SK-N-SH (cell line): ENCODE measurements around the gene MSMP. TPM values are rescaled to one million over a fixed set of nuclear protein-coding genes. Genes with fewer than 3 reads are reported as not detected.

Source experiments
- CTCF ChIA-PET: fragments of 300-600, 350-600 bp; formaldehyde crosslinking; extraction: SDS; loops from one replicate; lab custom pipeline; 2021; lab: Yijun Ruan, JAX
- POLR2A ChIA-PET: fragments of 350-600 bp; sonication (Branson Sonifier 250); formaldehyde crosslinking; extraction: SDS; loops from one replicate; lab custom pipeline; 2020; ENCODE audit warnings: antibody characterized with exemption, inconsistent platforms; lab: Yijun Ruan, JAX
- DNase-seq: peaks from one replicate; pipeline ENCODE4 v3.0.0; 2012
- H2AFZ ChIP-seq: fragments of 200-600 bp; sonication (generic); 2 replicates; pipeline ENCODE4 v1.8.1; 2016; ENCODE audit warnings: antibody characterized with exemption, mild to moderate bottlenecking, low read depth
- H3F3A ChIP-seq: fragments of 200-600 bp; sonication (generic); replicated peaks from 2 replicates; pipeline ENCODE3; 2016; ENCODE audit warnings: antibody characterized with exemption, mild to moderate bottlenecking; ENCODE audit not compliant: insufficient read depth
- H3K27ac ChIP-seq, 2 experiments: fragments of 200-500 bp in 1 of 2; fragments of 200-600 bp in 1 of 2; sonication (Bioruptor generic) in 1 of 2; sonication (generic), shearing (Covaris generic) in 1 of 2; 2 replicates each; pipeline versions ENCODE4 v1.5.1 to v1.6.1; 2014 to 2016; ENCODE audit warnings: low read depth in 2 of 2, inconsistent platforms in 1 of 2, low read length in 1 of 2, mild to moderate bottlenecking in 1 of 2, mixed read lengths in 1 of 2
- H3K27me3 ChIP-seq: fragments of 200-600 bp; sonication (generic), shearing (Covaris generic); 2 replicates; pipeline ENCODE4 v1.6.1; 2016; ENCODE audit warnings: mixed run types; ENCODE audit not compliant: insufficient read depth
- H3K36me3 ChIP-seq, 2 experiments: fragments of 200-500 bp in 1 of 2; fragments of 200-600 bp in 1 of 2; sonication (Bioruptor generic) in 1 of 2; sonication (generic) in 1 of 2; replicated peaks in 1 of 2; 2 replicates each; pipeline versions ENCODE3 to v1.5.1; 2014 to 2016; ENCODE audit warnings: low read length in 1 of 2, mild to moderate bottlenecking in 1 of 2; ENCODE audit not compliant: insufficient read depth in 2 of 2, control insufficient read depth in 1 of 2
- H3K4me1 ChIP-seq, 2 experiments: fragments of 200-500 bp in 1 of 2; fragments of 200-600 bp in 1 of 2; sonication (Bioruptor generic) in 1 of 2; sonication (generic), shearing (Covaris generic) in 1 of 2; 2 replicates each; pipeline versions ENCODE4 v1.5.1 to v1.6.1; 2014 to 2016; ENCODE audit warnings: low read depth in 1 of 2, low read length in 1 of 2, mixed run types in 1 of 2; ENCODE audit not compliant: insufficient read depth in 2 of 2, control insufficient read depth in 1 of 2
- H3K4me2 ChIP-seq: fragments of 200-600 bp; sonication (generic), shearing (Covaris generic); 2 replicates; pipeline ENCODE4 v1.6.1; 2017; ENCODE audit warnings: mixed run types
- H3K4me3 ChIP-seq, 2 experiments: fragments of 200-500 bp in 1 of 2; fragments of 200-600 bp in 1 of 2; sonication (Bioruptor generic) in 1 of 2; sonication (generic), shearing (Covaris generic) in 1 of 2; 2 replicates each; pipeline versions ENCODE4 v1.5.1 to v1.8.1; 2014 to 2016; ENCODE audit warnings: low read depth in 2 of 2, inconsistent platforms in 1 of 2, low read length in 1 of 2, mild to moderate bottlenecking in 1 of 2, mixed read lengths in 1 of 2, moderate library complexity in 1 of 2
- H3K79me2 ChIP-seq: fragments of 200-600 bp; sonication (generic); 2 replicates; pipeline ENCODE4 v1.8.1; 2017; ENCODE audit warnings: mild to moderate bottlenecking; ENCODE audit not compliant: insufficient read depth
- H3K9ac ChIP-seq: fragments of 200-600 bp; sonication (generic); 2 replicates; pipeline ENCODE4 v1.6.1; 2017; ENCODE audit warnings: mixed run types
- H3K9me2 ChIP-seq: fragments of 200-600 bp; sonication (generic); 2 replicates; pipeline ENCODE4 v1.6.1; 2017; ENCODE audit warnings: mixed run types
- H3K9me3 ChIP-seq: fragments of 200-600 bp; sonication (generic); 2 replicates; pipeline ENCODE4 v1.6.1; 2017; ENCODE audit warnings: mixed run types, mild to moderate bottlenecking, moderate library complexity
- H4K20me1 ChIP-seq: fragments of 200-600 bp; sonication (generic); 2 replicates; pipeline ENCODE4 v1.6.1; 2017; ENCODE audit warnings: mild to moderate bottlenecking, mixed run types; ENCODE audit not compliant: insufficient read depth
- ELF1 ChIP-seq: IDR thresholded peaks from 2 replicates; pipeline ENCODE4 v1.4.0; 2012
- FOSL2 ChIP-seq: IDR thresholded peaks from 2 replicates; pipeline ENCODE4 v1.4.0; 2012; ENCODE audit warnings: low read depth, mild to moderate bottlenecking, moderate library complexity, borderline replicate concordance
- FOXM1 ChIP-seq: IDR thresholded peaks from 2 replicates; pipeline ENCODE4 v1.4.0; 2012; ENCODE audit warnings: low read depth, mild to moderate bottlenecking
- GABPA ChIP-seq: IDR thresholded peaks from 2 replicates; pipeline ENCODE4 v1.4.0; 2012; ENCODE audit warnings: low read depth, mild to moderate bottlenecking
- GATA2 ChIP-seq: sonication (generic); formaldehyde crosslinking; IDR thresholded peaks from 2 replicates; pipeline ENCODE4 v1.5.0; 2020; ENCODE audit warnings: mild to moderate bottlenecking, missing genetic modification reagents
- MEF2A ChIP-seq: IDR thresholded peaks from 2 replicates; pipeline ENCODE4 v1.4.0; 2012; ENCODE audit warnings: low read depth, borderline replicate concordance
- MXI1 ChIP-seq: IDR thresholded peaks from 2 replicates; pipeline ENCODE4 v1.6.1; 2012; ENCODE audit warnings: mild to moderate bottlenecking, low read depth, low read length, improper control_type of control experiment
- NFIC ChIP-seq: IDR thresholded peaks from 2 replicates; pipeline ENCODE4 v1.4.0; 2012; ENCODE audit warnings: borderline replicate concordance
- NRF1 ChIP-seq: IDR thresholded peaks from 2 replicates; pipeline ENCODE4 v1.6.1; 2012; ENCODE audit warnings: low read depth, mild to moderate bottlenecking, low read length
- PBX3 ChIP-seq: IDR thresholded peaks from 2 replicates; pipeline ENCODE4; 2012
- RXRA ChIP-seq: IDR thresholded peaks from 2 replicates; pipeline ENCODE4 v1.4.0; 2012; ENCODE audit warnings: low read depth, mild to moderate bottlenecking, borderline replicate concordance
- YY1 ChIP-seq: IDR thresholded peaks from 2 replicates; pipeline ENCODE4 v1.4.0; 2012; ENCODE audit warnings: low read depth, mild to moderate bottlenecking
- WGBS: methylation state at CpG from one replicate; pipeline ENCODE4 v1.1.6; 2017; ENCODE audit warnings: low lambda C conversion rate; 5-methylcytosine and 5-hydroxymethylcytosine counted together
- polyA plus RNA-seq, 3 experiments: library from polyadenylated mRNA; depleted of rRNA; stranded (reverse); fragments of >200 nt; gene quantifications; 2 replicates each; pipeline ENCODE4 v1.2.3, GENCODE V29; 2012
- TF ChIP-seq, protein P1 (sequence below): IDR thresholded peaks from 2 replicates; pipeline ENCODE4 v1.6.1; 2012; ENCODE audit warnings: mild to moderate bottlenecking, low read depth, low read length, moderate library complexity
- TF ChIP-seq, protein P2 (sequence below): fragments of 150-350 bp; IDR thresholded peaks from 2 replicates; pipeline ENCODE4 v1.6.1; 2017; ENCODE audit warnings: antibody characterized with exemption, low read length, low read depth, borderline replicate concordance
- TF ChIP-seq, protein P3 (sequence below): IDR thresholded peaks from 2 replicates; pipeline ENCODE4 v1.4.0; 2012; ENCODE audit warnings: low read depth, borderline replicate concordance

MSMP gene
- polyA plus RNA-seq, 1 of the 3 experiments (the other 2 are of a cell fraction), result 1.2 TPM

DNA sequence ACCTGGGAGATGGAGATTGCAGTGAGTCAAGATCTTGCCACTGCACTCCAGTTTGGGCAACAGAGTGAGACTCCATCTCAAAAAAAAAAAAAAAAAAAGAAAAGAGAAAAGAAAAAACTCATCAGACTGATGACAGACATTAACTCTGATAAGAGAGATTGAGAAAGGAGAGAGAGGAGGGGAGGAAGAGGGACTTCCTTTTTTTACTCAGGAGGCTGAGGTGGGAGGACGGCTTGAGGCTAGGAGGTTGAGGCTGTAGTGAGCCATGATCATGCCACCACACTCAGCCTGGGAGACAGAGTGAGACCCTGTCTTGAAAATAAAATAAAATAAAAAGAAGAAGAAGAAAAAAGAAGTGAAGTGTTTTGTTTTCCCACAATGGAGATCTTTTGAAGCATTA lies 9.7 kb upstream of the MSMP start:
- WGBS, result 95% methylated on average over 1 of the region's 1 CpG
- CTCF ChIA-PET, result no interaction called here
- no peak overlapping the region for H2AFZ ChIP-seq
- peaks cover 5% of the 10 kb centered on the region for H3F3A ChIP-seq
- no peak overlapping the region for H3K4me2 ChIP-seq
- peaks cover 3 to 4% of the 10 kb centered on the region in 2 experiments; a peak in 2 of 4 replicates for H3K4me1 ChIP-seq
- TF ChIP-seq, protein P1, sequence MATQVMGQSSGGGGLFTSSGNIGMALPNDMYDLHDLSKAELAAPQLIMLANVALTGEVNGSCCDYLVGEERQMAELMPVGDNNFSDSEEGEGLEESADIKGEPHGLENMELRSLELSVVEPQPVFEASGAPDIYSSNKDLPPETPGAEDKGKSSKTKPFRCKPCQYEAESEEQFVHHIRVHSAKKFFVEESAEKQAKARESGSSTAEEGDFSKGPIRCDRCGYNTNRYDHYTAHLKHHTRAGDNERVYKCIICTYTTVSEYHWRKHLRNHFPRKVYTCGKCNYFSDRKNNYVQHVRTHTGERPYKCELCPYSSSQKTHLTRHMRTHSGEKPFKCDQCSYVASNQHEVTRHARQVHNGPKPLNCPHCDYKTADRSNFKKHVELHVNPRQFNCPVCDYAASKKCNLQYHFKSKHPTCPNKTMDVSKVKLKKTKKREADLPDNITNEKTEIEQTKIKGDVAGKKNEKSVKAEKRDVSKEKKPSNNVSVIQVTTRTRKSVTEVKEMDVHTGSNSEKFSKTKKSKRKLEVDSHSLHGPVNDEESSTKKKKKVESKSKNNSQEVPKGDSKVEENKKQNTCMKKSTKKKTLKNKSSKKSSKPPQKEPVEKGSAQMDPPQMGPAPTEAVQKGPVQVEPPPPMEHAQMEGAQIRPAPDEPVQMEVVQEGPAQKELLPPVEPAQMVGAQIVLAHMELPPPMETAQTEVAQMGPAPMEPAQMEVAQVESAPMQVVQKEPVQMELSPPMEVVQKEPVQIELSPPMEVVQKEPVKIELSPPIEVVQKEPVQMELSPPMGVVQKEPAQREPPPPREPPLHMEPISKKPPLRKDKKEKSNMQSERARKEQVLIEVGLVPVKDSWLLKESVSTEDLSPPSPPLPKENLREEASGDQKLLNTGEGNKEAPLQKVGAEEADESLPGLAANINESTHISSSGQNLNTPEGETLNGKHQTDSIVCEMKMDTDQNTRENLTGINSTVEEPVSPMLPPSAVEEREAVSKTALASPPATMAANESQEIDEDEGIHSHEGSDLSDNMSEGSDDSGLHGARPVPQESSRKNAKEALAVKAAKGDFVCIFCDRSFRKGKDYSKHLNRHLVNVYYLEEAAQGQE, result no peak
- TF ChIP-seq GABPA (no peak), FOSL2 (no peak), ELF1 (no peak), NFIC (no peak), PBX3 (no peak), YY1 (no peak), NRF1 (no peak), MEF2A (no peak), MXI1 (no peak), GATA2 (CRISPR knock-in tag) (no peak), RXRA (no peak), FOXM1 (no peak)
- TF ChIP-seq, protein P2, sequence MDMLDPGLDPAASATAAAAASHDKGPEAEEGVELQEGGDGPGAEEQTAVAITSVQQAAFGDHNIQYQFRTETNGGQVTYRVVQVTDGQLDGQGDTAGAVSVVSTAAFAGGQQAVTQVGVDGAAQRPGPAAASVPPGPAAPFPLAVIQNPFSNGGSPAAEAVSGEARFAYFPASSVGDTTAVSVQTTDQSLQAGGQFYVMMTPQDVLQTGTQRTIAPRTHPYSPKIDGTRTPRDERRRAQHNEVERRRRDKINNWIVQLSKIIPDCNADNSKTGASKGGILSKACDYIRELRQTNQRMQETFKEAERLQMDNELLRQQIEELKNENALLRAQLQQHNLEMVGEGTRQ, result no peak
- TF ChIP-seq, protein P3, sequence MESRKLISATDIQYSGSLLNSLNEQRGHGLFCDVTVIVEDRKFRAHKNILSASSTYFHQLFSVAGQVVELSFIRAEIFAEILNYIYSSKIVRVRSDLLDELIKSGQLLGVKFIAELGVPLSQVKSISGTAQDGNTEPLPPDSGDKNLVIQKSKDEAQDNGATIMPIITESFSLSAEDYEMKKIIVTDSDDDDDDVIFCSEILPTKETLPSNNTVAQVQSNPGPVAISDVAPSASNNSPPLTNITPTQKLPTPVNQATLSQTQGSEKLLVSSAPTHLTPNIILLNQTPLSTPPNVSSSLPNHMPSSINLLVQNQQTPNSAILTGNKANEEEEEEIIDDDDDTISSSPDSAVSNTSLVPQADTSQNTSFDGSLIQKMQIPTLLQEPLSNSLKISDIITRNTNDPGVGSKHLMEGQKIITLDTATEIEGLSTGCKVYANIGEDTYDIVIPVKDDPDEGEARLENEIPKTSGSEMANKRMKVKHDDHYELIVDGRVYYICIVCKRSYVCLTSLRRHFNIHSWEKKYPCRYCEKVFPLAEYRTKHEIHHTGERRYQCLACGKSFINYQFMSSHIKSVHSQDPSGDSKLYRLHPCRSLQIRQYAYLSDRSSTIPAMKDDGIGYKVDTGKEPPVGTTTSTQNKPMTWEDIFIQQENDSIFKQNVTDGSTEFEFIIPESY, result no peak
- H3K9ac ChIP-seq, result no peak overlapping the region
- no peaks in the 10 kb centered on the region for H3K9me2 ChIP-seq
- no peak for DNase-seq
- H4K20me1 ChIP-seq, result no peaks in the 10 kb centered on the region
- POLR2A ChIA-PET, result no interaction called here
- no peaks in the 10 kb centered on the region for H3K36me3 ChIP-seq
- no peak overlapping the region for H3K27ac ChIP-seq
- H3K4me3 ChIP-seq, result no peak overlapping the region
- H3K9me3 ChIP-seq, result no peaks in the 10 kb centered on the region
- no peaks in the 10 kb centered on the region for H3K79me2 ChIP-seq
- no peaks in the 10 kb centered on the region for H3K27me3 ChIP-seq
